ENCODE results near the gene THSD7B.
"Not testable (repeated sequence)": the region's sequence is repeated elsewhere in the genome, so short reads cannot be mapped to it uniquely, and the experiment has no call there.

The THSD7B gene

GRCh38 chr2:137588578-137588977 is 823.2 kb downstream of the THSD7B start:
- DNase-seq = not testable (repeated sequence)

- DNase-seq = no peak
These were observed 824.8 kb downstream of the THSD7B start for GRCh38 chr2:137590102-137590501.

GRCh38 chr2:137607722-137608318 is 842.5 kb downstream of the THSD7B start:
- no peak for DNase-seq

GRCh38 chr2:137638932-137639331 is 873.6 kb downstream of the THSD7B start:
- no peak for DNase-seq

- no peak for DNase-seq
These were observed 879.4 kb downstream of the THSD7B start for GRCh38 chr2:137644731-137645130.

GRCh38 chr2:137654046-137654445 is 888.7 kb downstream of the THSD7B start:
- no peak for DNase-seq

GRCh38 chr2:137655814-137656213 is 890.5 kb downstream of the THSD7B start:
- no peak for DNase-seq

- no peak for DNase-seq
These were observed 893.1 kb downstream of the THSD7B start for GRCh38 chr2:137658433-137658832.

- no peak for DNase-seq
These were observed 894.3 kb downstream of the THSD7B start for GRCh38 chr2:137659616-137660015.

GRCh38 chr2:137670111-137670510 is 904.8 kb downstream of the THSD7B start:
- no peak for DNase-seq

GRCh38 chr2:137672989-137673552 is 907.7 kb downstream of the THSD7B start:
- DNase-seq = no peak

- no peak for DNase-seq
These were observed 909.6 kb downstream of the THSD7B start for GRCh38 chr2:137674991-137675390.

GRCh38 chr2:137675584-137676327 is 910.4 kb downstream of the THSD7B start:
- DNase-seq = no peak

- no peak for DNase-seq
These were observed 911.0 kb downstream of the THSD7B start for GRCh38 chr2:137676346-137676745.

GRCh38 chr2:137677466-137677865 is 912.1 kb downstream of the THSD7B start:
- no peak for DNase-seq

- no peak for DNase-seq
These were observed 924.2 kb downstream of the THSD7B start for GRCh38 chr2:137689549-137689948.

- no peak for DNase-seq
These were observed 928.2 kb downstream of the THSD7B start for GRCh38 chr2:137693534-137693933.

GRCh38 chr2:137696916-137697315 is 931.6 kb downstream of the THSD7B start:
- no peak for DNase-seq

- not testable (repeated sequence) for DNase-seq
These were observed 934.9 kb downstream of the THSD7B start for GRCh38 chr2:137700250-137700649.

GRCh38 chr2:137700681-137701080 is 935.3 kb downstream of the THSD7B start:
- DNase-seq = no peak

GRCh38 chr2:137705296-137705695 is 940.0 kb downstream of the THSD7B start:
- DNase-seq = no peak

- no peak for DNase-seq
These were observed 941.7 kb downstream of the THSD7B start for GRCh38 chr2:137706786-137707613.

- no peak for DNase-seq
These were observed 943.0 kb downstream of the THSD7B start for GRCh38 chr2:137708311-137708710.

Data from C1 segment of cervical spinal cord (tissue), 14 donors.